Panc1 (cell line): ENCODE measurements around the gene FYN. TPM values are rescaled to one million over a fixed set of nuclear protein-coding genes. Genes with fewer than 3 reads are reported as not detected.

Source experiments
- ATAC-seq: fragments of 200-7000 bp; cut with Tn5 transposase; 2 replicates; pipeline ENCODE4 v1.9.1; 2020; ENCODE audit warnings: mild to moderate bottlenecking, moderate library complexity
- BruUV-seq: library from RNA; stranded (reverse); fragments of 400-500 nt; replicated peaks from 2 replicates; lab custom pipeline; 2021; lab: Mats Ljungman, UMichigan
- CTCF ChIA-PET: fragments of 300-600 bp; sonication (Branson Sonifier 250); formaldehyde crosslinking; loops from one replicate; lab custom pipeline; 2022; ENCODE audit warnings: antibody characterized with exemption; lab: Charles Lee
- POLR2A ChIA-PET: fragments of 300-600 bp; sonication (Branson Sonifier 250); formaldehyde crosslinking; loops from one replicate; lab custom pipeline; 2022; ENCODE audit warnings: antibody characterized with exemption; lab: Charles Lee
- DNase-seq: peaks from one replicate; pipeline ENCODE4 v3.0.0-alpha.2; 2010; ENCODE audit warnings: low read depth, low spot score
- H3K27ac ChIP-seq: 2 replicates; pipeline ENCODE4 v1.5.1; 2011; ENCODE audit warnings: mild to moderate bottlenecking, low read length, inconsistent platforms
- H3K27me3 ChIP-seq: fragments of 200-500 bp; sonication (Bioruptor generic); 2 replicates; pipeline ENCODE4 v1.6.0; 2014; ENCODE audit warnings: low read length, inconsistent platforms; ENCODE audit not compliant: control insufficient read depth, insufficient read depth
- H3K36me3 ChIP-seq: fragments of 200-500 bp; sonication (Bioruptor generic); 2 replicates; pipeline ENCODE4 v1.5.1; 2014; ENCODE audit warnings: inconsistent platforms, mild to moderate bottlenecking, low read length, moderate library complexity; ENCODE audit not compliant: control insufficient read depth, insufficient read depth
- H3K4me1 ChIP-seq: 2 replicates; pipeline ENCODE4 v1.5.1; 2011; ENCODE audit warnings: inconsistent platforms, mild to moderate bottlenecking, low read length, moderate library complexity; ENCODE audit not compliant: control insufficient read depth, insufficient read depth
- H3K4me3 ChIP-seq, 2 experiments: 2 replicates each; pipeline ENCODE4 v1.5.1; 2011 to 2012; ENCODE audit warnings: low read depth in 2 of 2, low read length in 2 of 2, mild to moderate bottlenecking in 2 of 2, inconsistent platforms in 1 of 2, moderate library complexity in 1 of 2
- H3K9me3 ChIP-seq: fragments of 200-500 bp; sonication (Bioruptor generic); 2 replicates; pipeline ENCODE4 v1.5.1; 2014; ENCODE audit warnings: low read depth, mild to moderate bottlenecking, inconsistent platforms, low read length, moderate library complexity; ENCODE audit not compliant: control insufficient read depth, insufficient read depth
- CTCF ChIP-seq: fragments of 450-650 bp; IDR thresholded peaks from 2 replicates; pipeline ENCODE4 v1.5.1; 2017; ENCODE audit warnings: mild to moderate bottlenecking
- POLR2AphosphoS5 ChIP-seq: IDR thresholded peaks from 2 replicates; pipeline ENCODE4 v1.6.1; 2012; ENCODE audit warnings: mild to moderate bottlenecking, low read depth, low read length, moderate library complexity
- REST ChIP-seq, 2 experiments: IDR thresholded peaks; 2 replicates each; pipeline ENCODE4 v1.6.1; 2011 to 2012; ENCODE audit warnings: low read depth in 2 of 2, control low read depth in 1 of 2, low read length in 1 of 2, mild to moderate bottlenecking in 1 of 2, moderate library complexity in 1 of 2; ENCODE audit not compliant: insufficient read depth in 1 of 2
- SIN3A ChIP-seq: IDR thresholded peaks from 2 replicates; pipeline ENCODE4 v1.6.1; 2012; ENCODE audit warnings: low read depth, mild to moderate bottlenecking, low read length, moderate library complexity, borderline replicate concordance; ENCODE audit not compliant: insufficient read depth
- TCF7L2 ChIP-seq: IDR thresholded peaks from 2 replicates; pipeline ENCODE4 v1.6.1; 2011; ENCODE audit warnings: mild to moderate bottlenecking, low read depth, low read length, inconsistent platforms
- in situ Hi-C: cut with HindIII; loops from 2 replicates; pipeline ENCODE4 v1.10.0; 2016; ENCODE audit warnings: low sequenced_read_pairs, low pct_unique_long_range_greater_than_20kb
- intact Hi-C: fragments of 100-400 bp; cut with micrococcal nuclease; formaldehyde crosslinking; loops from one replicate; pipeline ENCODE4 v1.10.0; 2022; ENCODE audit not compliant: unreplicated experiment
- total RNA-seq: library from RNA; stranded (reverse); gene quantifications from one replicate; pipeline ENCODE4 v1.2.1, GENCODE V29; 2021; ENCODE audit not compliant: unreplicated experiment

The FYN gene
- total RNA-seq, 1 experiment from 2014 or later, result 4.2 TPM

DNA sequence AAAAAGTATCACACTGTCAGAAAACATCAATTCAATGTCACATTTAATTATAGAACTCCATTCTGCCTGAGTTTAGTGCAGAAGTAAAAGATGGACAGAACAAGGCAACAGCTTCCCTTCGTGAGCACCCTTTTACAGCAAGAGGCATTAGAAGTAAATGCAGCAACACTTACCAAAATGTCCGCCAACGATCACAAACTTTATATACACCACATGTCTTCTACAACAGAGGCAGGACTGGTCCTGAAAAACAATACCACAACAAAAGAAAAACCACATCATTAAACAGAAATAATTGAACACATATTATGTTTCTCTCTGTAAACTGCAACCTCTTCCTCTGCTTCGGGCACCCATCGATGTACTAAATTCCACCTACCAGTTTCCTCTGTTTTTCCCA is 92.9 kb downstream of the FYN start:
- in situ Hi-C loops (no loop called here), intact Hi-C loops (no loop called here)
- TF ChIP-seq REST (IDR thresholded peaks at IDR 0.05; ENCODE audit: insufficient read depth in 1 of 2, low read depth in 2 of 2, low read length in 1 of 2) (no peak), SIN3A (no peak), TCF7L2 (no peak), POLR2AphosphoS5 (no peak), CTCF (no peak)
- H3K27me3 ChIP-seq, result no peaks in the 10 kb centered on the region
- no peaks in the 10 kb centered on the region for H3K36me3 ChIP-seq
- DNase-seq (no peak), ATAC-seq (no peak)
- no peak overlapping the region for H3K4me3 ChIP-seq
- ChIA-PET CTCF (no interaction called here), POLR2A (no interaction called here)
- H3K9me3 ChIP-seq, result no peaks in the 10 kb centered on the region
- BruUV-seq, result no TSS peak
- no peak overlapping the region for H3K27ac ChIP-seq
- H3K4me1 ChIP-seq, result no peaks in the 10 kb centered on the region

GRCh38 chr6:111779660-111780059 is 93.6 kb downstream of the FYN start:
- no peaks in the 10 kb centered on the region for H3K9me3 ChIP-seq
- CTCF ChIA-PET, result no interaction called here
- H3K36me3 ChIP-seq, result no peaks in the 10 kb centered on the region
- no peak overlapping the region for H3K27ac ChIP-seq
- no TSS peak for BruUV-seq
- TF ChIP-seq CTCF (no peak), REST (IDR thresholded peaks at IDR 0.05; ENCODE audit: insufficient read depth in 1 of 2, low read depth in 2 of 2, low read length in 1 of 2) (no peak), TCF7L2 (no peak), POLR2AphosphoS5 (no peak)
- in situ Hi-C loops, result no loop called here
- H3K4me1 ChIP-seq, result no peaks in the 10 kb centered on the region
- ATAC-seq (no peak), DNase-seq (no peak)
- POLR2A ChIA-PET, result no interaction called here
- intact Hi-C loops, result no loop called here
- H3K27me3 ChIP-seq, result no peaks in the 10 kb centered on the region
- H3K4me3 ChIP-seq, result no peak overlapping the region
